ENCODE measurements around the gene SPHK2.
A peak's percentile ranks its signal among the peaks of the same experiment; 100 is the strongest.
"Not testable (repeated sequence)": the region's sequence is repeated elsewhere in the genome, so short reads cannot be mapped to it uniquely, and the experiment has no call there.

SPHK2 gene, protein sequence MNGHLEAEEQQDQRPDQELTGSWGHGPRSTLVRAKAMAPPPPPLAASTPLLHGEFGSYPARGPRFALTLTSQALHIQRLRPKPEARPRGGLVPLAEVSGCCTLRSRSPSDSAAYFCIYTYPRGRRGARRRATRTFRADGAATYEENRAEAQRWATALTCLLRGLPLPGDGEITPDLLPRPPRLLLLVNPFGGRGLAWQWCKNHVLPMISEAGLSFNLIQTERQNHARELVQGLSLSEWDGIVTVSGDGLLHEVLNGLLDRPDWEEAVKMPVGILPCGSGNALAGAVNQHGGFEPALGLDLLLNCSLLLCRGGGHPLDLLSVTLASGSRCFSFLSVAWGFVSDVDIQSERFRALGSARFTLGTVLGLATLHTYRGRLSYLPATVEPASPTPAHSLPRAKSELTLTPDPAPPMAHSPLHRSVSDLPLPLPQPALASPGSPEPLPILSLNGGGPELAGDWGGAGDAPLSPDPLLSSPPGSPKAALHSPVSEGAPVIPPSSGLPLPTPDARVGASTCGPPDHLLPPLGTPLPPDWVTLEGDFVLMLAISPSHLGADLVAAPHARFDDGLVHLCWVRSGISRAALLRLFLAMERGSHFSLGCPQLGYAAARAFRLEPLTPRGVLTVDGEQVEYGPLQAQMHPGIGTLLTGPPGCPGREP

DNA sequence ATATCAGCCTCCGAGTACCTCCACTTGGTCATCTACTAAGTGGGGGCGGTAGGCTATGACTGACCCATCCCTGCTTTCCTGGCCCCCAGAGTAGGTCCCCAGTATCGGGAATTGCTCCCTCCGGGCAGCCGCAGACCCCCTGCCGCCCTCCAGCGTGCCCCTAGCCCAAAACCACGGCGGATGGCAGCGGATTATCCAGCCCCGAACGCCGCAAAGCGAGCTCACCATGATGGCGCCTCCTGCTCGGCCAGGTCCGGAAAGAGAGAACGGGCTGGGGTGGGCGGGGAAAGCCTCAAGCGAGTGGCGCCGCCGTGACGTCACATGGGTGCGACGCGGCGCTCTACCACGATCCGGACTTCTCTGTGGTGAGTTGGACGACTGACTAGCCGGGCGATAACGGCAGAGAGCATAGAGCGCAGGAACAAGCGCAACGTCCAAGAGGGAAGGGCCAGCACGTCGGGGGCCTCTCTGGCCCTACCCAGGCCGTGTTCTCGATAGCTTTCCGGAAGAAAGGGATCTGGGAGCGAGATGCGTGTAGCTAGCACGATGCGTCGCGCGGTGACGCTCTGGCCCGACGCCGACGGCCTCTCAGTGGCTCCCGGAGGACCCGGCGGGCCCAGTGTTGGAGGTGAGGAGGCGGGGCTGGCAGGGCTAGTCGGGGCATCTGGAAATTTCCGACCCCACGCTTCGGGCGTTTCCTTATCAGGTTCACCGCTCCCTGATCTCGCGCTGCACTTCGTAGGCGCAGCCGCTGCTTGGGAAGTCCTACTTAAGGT is at the start of gene SPHK2, which contains the start of gene RPL18:
Gene SPHK2 (plus strand): TSS at position 591 of the 776 bp plus-strand sequence. CDS start 1,009 bp downstream, outside the sequence.
Gene RPL18 (minus strand): TSS at position 263 of the 776 bp plus-strand sequence. CDS start 35 bp downstream, at position 228.
- DNase-seq: peak; percentile 99

DNA sequence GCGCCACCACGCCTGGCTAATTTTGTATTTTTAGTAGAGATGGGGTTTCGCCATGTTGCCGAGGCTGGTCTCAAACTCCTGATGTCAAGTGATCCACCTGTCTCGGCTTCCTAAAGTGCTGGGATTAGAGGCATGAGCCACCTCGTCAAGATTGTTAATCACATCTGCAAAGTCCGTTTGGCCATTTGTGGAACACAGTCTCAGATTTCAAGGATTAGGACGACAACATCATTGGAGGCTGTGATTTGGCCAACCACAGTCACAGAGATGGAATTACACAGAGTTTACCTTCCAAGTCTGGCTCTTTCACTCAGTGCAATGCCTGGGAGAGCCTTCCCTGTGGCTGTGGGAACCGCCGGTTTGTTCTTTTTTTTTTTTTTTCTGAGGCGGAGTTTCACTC is 49.5 kb upstream of the SPHK2 start:
- DNase-seq: no peak

DNA sequence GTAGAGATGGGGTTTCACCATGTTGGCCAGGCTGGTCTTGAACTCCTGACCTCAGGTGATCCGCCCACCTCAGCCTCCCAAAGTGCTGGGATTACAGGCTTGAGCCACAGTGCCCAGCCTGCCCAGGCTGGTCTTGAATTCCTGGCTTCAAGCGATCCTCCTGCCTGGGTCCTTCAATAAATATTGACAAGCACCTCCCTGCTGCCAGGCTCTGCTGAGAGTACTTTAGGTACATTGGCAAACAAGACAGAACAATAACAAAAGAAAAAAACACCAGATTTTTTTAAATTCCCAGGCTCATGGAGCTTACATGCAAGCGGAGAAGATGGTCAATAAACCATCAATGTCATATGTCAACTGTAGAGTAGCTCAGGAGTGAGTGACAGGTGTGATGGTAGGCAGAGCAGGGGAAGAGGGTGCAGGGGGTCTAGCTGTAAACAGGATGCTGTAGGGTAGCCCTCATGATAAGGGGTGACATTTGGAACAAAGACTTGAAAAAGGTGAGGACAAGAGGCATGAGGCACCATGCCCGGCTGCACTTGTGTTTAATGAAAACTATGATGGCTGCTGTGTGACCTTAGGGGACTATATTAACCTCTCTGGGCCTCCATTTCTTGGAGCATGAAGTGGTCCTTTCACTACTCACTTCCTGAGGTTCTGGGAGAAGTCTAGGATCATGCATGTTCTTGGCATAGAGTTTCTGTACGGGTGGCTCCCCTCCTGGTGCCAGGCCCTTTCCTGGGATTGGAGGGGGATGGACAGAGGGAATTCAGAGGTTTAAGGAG is 47.7 kb upstream of the SPHK2 start:
- no peak for DNase-seq

DNA sequence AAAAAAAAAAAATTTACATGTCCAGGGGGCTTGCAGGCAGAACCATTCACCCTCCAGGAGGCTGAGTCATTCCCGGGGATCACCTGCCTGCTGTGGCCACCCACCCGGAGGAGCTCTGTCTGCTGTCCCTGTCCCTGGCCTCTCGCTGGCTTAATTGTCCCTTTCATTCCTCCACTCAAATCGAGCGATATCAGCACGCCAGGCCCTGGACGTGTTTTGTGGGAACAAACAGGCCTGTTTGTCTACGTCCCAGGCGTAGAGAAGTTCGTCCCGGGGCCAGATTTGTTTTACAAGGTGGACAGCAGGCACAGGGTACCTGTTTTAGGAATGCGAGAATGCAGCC is 46.2 kb upstream of the SPHK2 start:
- DNase-seq: no peak

DNA sequence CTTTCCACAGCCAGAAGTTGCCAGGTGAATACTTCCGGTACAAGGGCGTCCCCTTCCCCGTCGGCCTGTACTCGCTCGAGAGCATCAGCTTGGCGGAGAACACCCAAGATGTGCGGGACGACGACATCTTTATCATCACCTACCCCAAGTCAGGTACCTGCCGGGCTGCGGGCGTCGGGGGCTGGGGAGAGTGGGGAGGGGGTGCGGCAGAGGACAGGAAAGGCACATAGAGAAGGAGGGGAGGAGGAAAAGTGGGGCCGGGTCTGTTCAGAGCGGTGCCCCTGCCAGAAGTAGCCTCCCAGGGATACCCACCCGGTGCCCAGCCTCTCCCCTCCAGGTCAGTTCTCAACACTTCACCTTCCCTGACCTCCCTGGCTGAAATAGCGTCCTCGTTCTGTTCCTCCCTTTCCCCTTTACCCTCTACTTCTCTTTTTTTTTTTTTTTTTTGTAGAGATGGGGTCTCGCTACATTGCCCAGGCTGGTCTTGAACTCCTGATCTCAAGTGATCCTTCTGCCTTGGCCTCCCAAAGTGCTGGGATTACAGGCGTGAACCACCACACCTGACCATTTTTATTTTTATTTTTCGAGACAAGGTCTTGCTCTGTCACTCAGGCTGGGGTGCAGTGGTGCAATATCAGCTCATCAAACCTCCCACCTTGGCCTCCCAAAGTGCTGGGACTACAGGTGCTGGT is 43.2 kb upstream of the SPHK2 start:
- no peak for DNase-seq

DNA sequence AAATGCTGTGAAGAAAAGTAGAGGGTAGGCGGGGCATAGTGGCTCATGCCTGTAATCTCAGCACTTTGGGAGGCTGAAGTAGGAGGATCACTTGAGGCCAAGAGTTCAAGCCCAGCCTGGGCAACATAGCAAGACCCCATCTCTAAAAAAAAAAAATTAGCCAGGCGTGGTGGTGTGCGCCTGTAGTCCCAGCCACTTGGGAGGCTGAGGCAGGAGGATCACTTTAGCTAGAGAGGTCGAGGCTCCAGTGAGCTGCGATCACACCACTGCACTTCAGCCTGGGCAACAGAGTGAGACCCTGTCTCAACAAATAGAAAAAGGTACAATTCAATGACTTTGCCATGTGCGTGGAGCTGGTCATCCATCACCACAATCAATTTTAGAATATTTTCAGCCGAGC is 41.4 kb upstream of the SPHK2 start:
- not testable (repeated sequence) for DNase-seq

DNA sequence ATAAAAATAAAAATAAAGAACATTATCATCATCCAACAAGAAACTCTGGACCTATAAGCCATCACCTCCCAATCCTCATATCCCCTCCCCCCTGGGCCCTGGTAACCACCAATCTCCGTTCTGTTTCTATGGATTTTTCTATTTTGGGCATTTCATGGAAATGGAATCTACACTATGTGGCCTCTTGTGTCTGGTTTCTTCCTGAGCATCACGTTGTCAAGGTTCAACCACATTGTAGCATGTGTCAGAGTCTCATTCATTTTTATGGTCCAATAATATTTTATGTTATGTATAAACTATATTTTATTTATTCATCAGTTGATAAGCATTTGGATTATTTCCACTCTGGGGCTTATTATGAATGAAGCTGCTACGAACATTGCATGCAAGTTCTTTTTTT is 40.4 kb upstream of the SPHK2 start:
- no peak for DNase-seq

DNA sequence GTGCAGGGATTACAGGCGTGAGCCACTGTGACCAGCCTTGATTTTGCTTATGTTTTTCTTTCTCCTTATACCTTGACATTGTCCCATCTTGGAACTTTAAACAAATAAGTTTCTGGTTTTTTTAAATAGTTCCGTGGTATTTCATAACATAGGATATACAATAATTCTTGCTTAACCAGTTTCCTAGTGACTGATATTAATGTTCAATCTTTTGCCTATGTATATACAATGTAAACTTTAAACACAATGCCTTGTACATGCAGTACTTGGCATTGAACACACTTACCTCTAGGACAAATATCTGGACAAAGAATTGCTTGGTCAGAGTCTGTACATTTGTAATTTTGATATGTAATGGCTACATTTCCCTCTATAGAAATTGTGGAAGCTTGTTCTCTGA is 37.1 kb upstream of the SPHK2 start:
- no peak for DNase-seq

DNA sequence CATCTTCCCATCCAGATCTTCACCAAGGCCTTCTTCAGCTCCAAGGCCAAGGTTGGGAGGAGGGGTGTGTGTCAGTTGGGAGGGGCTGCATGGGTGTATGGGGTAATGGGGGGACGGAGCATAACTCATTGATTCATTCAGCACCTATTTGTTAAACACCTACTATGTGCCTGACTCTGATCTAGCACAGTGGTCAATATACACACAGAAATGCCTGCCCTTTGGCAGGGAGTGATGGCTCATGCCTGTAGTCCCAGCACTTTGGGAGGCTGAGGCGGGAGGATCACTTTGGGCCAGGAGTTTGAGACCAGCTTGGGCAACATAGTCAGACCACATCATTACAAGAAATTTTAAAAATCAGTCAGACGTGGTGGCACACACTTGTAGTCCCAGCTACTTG is 31.9 kb upstream of the SPHK2 start:
- DNase-seq: no peak

DNA sequence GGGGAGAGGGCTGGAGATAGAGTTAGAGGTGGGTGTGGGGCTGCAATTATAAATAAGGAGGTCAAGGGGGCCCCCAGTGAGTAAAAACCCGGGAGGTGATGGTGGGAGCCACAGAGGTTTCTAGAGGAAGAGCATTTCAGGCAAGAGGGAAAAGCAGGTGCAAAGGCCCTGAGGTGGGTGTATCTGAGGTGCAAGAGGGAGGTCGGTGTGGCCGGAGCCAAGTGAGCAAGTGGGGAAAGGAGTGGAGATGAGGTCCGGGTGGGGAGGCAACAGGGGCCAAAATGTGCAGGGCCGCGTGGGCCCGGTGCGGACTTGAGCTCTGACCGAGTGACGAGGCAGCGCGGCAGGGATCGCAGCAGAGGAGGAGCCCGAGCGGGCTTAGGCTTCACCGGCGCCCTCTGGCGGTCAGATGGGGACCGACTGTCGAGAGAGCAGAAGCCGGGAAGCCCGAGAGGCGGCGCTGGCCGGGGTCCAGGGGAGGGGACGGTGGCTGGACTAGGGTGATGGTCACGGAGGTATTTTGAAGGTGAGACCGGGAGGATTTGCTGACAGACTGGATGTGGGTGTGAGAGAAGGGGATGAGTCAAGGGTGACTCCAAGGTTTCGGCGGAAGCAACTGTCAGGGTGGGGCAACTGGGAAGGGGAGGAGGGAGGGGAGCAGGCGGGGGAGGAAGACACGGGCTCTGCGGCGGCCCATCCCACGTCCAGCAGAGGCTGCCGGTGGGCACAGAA is 30.5 kb upstream of the SPHK2 start:
- DNase-seq: peak; percentile 81

DNA sequence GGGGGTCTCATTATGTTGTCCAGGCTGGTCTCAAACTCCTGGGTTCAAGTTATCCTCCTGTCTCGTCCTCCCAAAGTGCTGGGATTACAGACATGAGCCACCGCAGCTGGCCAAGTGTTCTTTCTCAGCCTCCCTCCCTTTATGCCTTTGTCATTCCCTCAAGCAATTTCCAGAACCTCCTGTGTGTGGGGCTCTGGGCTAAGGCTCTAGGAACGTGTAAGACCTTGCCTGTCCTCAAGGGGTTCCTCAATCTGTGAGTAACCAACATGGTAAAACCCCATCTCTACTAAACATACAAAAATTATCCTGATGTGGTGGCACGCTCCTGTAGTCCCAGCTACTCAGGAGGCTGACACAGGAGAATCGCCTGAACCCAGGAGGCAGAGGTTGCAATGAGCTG is 28.3 kb upstream of the SPHK2 start:
- no peak for DNase-seq

DNA sequence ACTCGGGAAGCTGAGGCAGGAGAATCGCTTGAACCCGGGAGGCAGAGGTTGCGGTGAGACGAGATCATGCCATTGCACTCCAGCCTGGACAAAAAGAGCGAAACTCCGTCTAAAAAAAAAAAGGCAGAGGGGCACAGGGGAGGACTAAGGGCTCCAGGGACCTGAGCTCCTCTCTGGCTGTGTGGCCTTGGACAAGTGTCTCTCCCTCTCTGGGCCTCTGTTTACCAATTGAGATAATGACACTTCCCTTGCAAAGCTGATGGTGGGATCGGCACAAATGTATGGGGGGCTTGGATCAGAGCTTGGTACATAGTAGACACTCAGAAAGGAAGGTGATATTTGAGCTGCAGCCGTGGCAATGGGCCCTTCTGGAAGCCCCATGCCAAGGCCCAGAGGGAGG is 24.1 kb upstream of the SPHK2 start:
- DNase-seq: no peak

DNA sequence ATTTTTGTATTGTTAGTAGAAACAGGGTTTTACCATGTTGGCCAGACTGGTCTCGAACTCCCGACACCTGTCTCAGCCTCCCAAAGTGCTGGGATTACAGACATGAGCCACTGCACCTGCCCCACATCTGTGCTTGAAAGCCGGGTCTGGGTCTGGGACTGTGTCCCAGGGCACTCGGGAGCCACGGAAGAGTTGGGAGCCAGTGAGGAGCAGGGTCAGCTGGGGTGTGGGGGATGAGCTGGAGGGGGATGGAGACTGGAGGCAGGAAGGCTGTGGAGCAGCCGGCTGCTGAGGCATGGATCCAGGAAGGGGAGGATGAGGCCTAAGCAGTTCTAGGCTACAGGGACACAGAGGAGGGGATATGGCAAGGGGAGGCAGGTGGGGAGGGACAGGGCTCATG is 23.5 kb upstream of the SPHK2 start:
- DNase-seq: no peak

DNA sequence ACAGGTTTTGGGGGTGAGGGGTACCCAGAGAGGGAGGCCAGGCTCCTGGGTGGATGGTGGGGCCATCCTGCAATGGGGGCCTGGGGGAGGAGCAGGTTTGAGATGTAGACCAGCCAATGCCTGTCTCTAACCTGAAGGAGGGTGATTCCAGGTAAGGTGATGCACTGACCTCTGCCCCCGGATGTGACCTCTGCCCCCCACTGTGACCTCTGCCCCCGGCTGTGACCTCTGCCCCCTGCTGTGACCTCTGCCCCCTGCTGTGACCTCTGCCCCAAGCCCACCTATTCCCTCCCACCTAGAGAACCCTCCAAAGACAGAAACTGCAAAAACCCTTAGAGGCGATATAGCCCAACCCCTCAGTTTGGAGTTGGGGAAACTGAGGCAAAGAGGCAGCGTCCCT is 23.1 kb upstream of the SPHK2 start:
- DNase-seq: no peak

DNA sequence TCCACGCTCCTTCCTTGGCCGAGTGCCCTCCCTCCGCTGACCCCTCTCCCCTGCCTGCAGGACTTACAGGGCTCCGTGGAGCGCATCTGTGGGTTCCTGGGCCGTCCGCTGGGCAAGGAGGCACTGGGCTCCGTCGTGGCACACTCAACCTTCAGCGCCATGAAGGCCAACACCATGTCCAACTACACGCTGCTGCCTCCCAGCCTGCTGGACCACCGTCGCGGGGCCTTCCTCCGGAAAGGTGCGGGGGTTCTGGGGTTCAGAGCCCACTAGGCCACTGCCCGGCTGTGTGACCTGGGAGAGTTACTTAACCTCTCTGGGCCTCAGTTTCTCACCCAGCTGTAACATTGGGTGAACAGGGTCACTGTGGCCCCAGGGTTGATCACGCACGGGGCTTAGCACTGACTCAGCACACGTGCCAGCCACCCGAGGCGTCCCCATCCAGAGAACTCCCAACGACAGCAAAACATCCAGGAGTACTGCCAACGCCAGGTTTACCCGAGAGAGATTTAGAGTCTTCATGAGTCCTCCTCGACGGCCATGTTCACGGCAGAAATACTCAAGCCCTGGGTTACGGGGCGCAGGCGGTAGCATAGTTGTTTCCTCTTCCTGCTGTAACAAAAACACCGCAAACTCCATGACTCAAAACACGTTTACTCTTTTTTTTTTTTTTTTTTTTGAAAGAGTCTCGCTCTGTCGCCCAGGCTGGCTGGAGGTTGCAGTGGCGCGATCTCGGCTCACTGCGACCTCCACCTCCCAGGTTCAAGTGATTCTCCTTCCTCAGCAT is 22.4 kb upstream of the SPHK2 start:
- peak; percentile 26 for DNase-seq

DNA sequence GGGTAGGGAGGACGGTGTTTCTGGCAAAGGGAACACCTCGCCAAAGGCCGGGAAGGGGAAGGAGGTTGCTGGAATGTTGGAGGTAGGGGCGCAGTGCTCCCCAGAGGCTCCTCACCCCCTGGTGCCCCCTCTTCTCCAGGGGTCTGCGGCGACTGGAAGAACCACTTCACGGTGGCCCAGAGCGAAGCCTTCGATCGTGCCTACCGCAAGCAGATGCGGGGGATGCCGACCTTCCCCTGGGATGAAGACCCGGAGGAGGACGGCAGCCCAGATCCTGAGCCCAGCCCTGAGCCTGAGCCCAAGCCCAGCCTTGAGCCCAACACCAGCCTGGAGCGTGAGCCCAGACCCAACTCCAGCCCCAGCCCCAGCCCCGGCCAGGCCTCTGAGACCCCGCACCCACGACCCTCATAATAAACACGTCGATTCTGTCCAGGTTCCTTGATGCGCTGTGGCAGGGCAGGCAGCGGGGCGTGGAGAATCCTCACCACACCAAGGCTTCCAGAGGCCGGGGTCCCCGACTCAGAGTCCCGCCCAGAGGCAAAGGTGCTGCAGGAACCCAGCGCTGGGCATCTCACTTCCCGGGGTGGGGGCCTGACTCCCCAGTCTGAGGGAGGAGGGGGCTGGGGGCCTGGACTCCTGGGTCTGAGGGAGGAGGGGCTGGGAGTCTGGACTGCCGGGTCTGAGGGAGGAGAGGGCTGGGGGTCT is 20.2 kb upstream of the SPHK2 start:
- no peak for DNase-seq

DNA sequence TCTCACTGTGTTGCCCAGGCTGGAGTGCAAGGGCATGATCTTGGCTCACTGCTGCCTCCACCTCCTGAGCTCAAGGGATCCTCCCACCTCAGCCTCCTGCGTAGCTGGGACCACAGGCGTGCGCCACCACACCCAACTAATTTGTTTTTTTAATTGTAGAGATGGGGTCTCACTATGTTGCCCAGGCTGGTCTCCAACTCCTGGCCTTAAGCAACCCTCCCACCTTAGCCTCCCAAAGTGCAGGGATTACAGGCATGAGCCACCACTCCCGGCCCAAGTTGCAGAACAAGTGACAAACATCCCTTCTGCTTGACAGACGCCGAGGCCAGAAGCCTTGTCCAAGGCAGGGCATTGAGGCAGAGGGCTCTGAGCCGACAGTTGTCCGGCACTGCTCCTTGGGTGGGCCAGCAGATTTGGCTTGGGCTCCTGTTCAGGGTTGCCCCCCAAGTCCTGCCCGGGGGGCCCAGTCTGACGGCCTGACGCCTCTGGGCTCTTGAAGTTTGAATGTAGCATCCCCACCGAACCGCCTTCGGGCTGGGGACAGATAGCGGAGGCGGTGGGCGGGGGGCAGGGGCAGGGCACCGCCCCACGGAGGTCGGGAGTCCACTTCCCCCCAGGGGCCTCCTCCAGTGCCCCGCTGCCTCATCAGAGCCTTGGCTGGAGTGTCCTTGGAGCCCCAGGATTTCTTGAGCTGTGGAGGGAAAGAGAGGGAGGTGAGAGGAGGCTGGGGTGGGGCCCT is 18.5 kb upstream of the SPHK2 start:
- DNase-seq: no peak

DNA sequence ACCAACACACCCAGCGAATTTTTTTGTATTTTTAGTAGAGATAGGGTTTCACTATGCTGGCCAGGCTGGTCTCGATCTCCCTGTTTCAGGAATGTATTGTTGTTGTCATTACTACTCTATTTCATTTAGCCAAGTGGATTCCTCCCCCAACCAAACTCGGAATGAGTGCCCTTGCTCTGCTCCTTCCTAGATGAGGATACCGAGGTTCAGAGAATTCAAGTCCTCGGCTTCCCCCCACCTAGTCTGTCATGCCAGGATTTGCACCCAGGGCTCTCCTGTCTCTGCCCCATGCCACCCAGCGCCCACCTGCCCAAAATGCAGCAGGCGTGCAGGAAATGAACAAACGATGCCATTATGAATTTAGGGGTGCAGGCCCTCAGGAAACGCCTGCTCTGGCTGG is 16.3 kb upstream of the SPHK2 start:
- DNase-seq: no peak

DNA sequence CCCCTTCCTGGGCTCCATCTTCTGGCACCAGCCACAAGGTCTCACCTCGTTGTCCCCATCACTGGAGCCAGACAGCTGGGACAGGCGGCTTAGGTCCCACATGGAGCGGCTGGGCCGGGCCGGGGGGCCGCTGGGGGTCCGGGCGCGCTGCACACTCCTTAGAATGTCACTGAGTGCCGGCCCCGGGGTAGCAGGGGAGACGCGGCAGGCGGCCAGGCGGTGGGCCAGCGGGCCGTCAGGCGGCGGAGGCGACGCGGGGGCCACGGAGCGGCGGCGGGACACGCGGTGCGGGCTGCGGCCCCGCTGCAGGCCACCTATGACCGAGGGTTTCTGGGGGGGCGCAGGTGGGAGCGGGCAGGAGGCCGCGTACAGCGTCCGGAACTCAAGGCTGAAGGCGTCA is 15.9 kb upstream of the SPHK2 start:
- no peak for DNase-seq
